HEK293 (cell line): ENCODE results near the gene VSTM2A.

Experiments used
- ZNF10 ChIP-seq: fragments of 450-650 bp; formaldehyde crosslinking; IDR thresholded peaks from 2 replicates; pipeline ENCODE4 v1.5.1; 2017; ENCODE audit warnings: missing biosample characterization, missing genetic modification characterization
- ZNF138 ChIP-seq: fragments of 450-650 bp; formaldehyde crosslinking; IDR thresholded peaks from 2 replicates; pipeline ENCODE4 v1.5.1; 2016; ENCODE audit warnings: missing biosample characterization, missing genetic modification characterization, borderline replicate concordance
- ZNF274 ChIP-seq, 2 experiments: fragments of 200-500 bp in 1 of 2; fragments of 450-650 bp in 1 of 2; sonication (Bioruptor generic) in 1 of 2; formaldehyde crosslinking in 1 of 2; IDR thresholded peaks; 2 replicates each; pipeline versions ENCODE4 v1.5.1 to v1.6.1; 2014 to 2016; ENCODE audit warnings: borderline replicate concordance in 1 of 2, inconsistent platforms in 1 of 2, low read length in 1 of 2, missing biosample characterization in 1 of 2, missing genetic modification characterization in 1 of 2
- ZNF501 ChIP-seq: fragments of 450-650 bp; formaldehyde crosslinking; IDR thresholded peaks from 2 replicates; pipeline ENCODE4 v1.5.1; 2016; ENCODE audit warnings: missing biosample characterization, missing genetic modification characterization
- TF ChIP-seq, protein P1 (sequence below): fragments of 450-650 bp; formaldehyde crosslinking; IDR thresholded peaks from 2 replicates; pipeline ENCODE4 v1.5.1; 2016; ENCODE audit warnings: missing biosample characterization, missing genetic modification characterization
- TF ChIP-seq, protein P2 (sequence below): fragments of 450-650 bp; formaldehyde crosslinking; IDR thresholded peaks from 2 replicates; pipeline ENCODE4 v1.5.1; 2016; ENCODE audit warnings: missing biosample characterization, missing genetic modification characterization
- TF ChIP-seq, protein P3 (sequence below): fragments of 450-650 bp; formaldehyde crosslinking; IDR thresholded peaks from 2 replicates; pipeline ENCODE4 v1.5.1; 2016; ENCODE audit warnings: missing biosample characterization, missing genetic modification characterization
- TF ChIP-seq, protein P4 (sequence below): fragments of 450-650 bp; formaldehyde crosslinking; IDR thresholded peaks from 2 replicates; pipeline ENCODE4 v1.5.1; 2017; ENCODE audit warnings: missing biosample characterization, missing genetic modification characterization
- TF ChIP-seq, protein P5 (sequence below): fragments of 450-650 bp; formaldehyde crosslinking; IDR thresholded peaks from 2 replicates; pipeline ENCODE4 v1.5.1; 2016; ENCODE audit warnings: missing biosample characterization, missing genetic modification characterization
- TF ChIP-seq, protein P6 (sequence below): fragments of 450-650 bp; formaldehyde crosslinking; IDR thresholded peaks from 2 replicates; pipeline ENCODE4 v1.5.1; 2016; ENCODE audit warnings: missing biosample characterization, missing genetic modification characterization
- TF ChIP-seq, protein P7 (sequence below): fragments of 450-650 bp; formaldehyde crosslinking; IDR thresholded peaks from 2 replicates; pipeline ENCODE4 v1.5.1; 2016; ENCODE audit warnings: missing biosample characterization, missing genetic modification characterization, borderline replicate concordance

DNA sequence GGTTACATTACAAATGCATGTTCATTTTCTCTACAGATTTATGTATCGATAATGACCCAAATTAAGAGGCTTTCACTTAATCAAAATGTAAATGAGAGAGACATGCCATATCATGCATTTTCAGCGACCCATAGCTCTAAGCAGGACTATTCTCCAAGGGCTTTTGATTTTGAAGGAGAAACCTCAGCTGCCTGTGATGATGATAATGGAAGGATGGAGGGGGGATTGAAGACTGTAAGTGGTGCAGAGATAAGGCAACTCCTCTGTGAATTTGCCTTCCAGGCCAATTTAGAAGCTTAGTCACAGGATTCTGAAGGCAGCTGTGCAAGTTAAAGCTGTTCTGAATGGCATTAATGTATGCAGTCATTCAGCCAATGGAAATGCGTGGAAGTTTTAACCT is 8.3 kb downstream of the VSTM2A start:
- no peak for TF ChIP-seq ZNF138 (tag by site-specific recombination)
- no peak for TF ChIP-seq ZNF10
- TF ChIP-seq, protein P1, sequence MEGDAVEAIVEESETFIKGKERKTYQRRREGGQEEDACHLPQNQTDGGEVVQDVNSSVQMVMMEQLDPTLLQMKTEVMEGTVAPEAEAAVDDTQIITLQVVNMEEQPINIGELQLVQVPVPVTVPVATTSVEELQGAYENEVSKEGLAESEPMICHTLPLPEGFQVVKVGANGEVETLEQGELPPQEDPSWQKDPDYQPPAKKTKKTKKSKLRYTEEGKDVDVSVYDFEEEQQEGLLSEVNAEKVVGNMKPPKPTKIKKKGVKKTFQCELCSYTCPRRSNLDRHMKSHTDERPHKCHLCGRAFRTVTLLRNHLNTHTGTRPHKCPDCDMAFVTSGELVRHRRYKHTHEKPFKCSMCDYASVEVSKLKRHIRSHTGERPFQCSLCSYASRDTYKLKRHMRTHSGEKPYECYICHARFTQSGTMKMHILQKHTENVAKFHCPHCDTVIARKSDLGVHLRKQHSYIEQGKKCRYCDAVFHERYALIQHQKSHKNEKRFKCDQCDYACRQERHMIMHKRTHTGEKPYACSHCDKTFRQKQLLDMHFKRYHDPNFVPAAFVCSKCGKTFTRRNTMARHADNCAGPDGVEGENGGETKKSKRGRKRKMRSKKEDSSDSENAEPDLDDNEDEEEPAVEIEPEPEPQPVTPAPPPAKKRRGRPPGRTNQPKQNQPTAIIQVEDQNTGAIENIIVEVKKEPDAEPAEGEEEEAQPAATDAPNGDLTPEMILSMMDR (tag by site-specific recombination): no peak
- TF ChIP-seq, protein P2, sequence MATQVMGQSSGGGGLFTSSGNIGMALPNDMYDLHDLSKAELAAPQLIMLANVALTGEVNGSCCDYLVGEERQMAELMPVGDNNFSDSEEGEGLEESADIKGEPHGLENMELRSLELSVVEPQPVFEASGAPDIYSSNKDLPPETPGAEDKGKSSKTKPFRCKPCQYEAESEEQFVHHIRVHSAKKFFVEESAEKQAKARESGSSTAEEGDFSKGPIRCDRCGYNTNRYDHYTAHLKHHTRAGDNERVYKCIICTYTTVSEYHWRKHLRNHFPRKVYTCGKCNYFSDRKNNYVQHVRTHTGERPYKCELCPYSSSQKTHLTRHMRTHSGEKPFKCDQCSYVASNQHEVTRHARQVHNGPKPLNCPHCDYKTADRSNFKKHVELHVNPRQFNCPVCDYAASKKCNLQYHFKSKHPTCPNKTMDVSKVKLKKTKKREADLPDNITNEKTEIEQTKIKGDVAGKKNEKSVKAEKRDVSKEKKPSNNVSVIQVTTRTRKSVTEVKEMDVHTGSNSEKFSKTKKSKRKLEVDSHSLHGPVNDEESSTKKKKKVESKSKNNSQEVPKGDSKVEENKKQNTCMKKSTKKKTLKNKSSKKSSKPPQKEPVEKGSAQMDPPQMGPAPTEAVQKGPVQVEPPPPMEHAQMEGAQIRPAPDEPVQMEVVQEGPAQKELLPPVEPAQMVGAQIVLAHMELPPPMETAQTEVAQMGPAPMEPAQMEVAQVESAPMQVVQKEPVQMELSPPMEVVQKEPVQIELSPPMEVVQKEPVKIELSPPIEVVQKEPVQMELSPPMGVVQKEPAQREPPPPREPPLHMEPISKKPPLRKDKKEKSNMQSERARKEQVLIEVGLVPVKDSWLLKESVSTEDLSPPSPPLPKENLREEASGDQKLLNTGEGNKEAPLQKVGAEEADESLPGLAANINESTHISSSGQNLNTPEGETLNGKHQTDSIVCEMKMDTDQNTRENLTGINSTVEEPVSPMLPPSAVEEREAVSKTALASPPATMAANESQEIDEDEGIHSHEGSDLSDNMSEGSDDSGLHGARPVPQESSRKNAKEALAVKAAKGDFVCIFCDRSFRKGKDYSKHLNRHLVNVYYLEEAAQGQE (tag by site-specific recombination): no peak
- TF ChIP-seq ZNF501 (tag by site-specific recombination): no peak
- TF ChIP-seq, protein P3, sequence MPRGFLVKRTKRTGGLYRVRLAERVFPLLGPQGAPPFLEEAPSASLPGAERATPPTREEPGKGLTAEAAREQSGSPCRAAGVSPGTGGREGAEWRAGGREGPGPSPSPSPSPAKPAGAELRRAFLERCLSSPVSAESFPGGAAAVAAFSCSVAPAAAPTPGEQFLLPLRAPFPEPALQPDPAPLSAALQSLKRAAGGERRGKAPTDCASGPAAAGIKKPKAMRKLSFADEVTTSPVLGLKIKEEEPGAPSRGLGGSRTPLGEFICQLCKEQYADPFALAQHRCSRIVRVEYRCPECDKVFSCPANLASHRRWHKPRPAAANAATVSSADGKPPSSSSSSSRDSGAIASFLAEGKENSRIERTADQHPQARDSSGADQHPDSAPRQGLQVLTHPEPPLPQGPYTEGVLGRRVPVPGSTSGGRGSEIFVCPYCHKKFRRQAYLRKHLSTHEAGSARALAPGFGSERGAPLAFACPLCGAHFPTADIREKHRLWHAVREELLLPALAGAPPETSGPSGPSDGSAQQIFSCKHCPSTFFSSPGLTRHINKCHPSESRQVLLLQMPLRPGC (tag by site-specific recombination): no peak
- TF ChIP-seq, protein P4, sequence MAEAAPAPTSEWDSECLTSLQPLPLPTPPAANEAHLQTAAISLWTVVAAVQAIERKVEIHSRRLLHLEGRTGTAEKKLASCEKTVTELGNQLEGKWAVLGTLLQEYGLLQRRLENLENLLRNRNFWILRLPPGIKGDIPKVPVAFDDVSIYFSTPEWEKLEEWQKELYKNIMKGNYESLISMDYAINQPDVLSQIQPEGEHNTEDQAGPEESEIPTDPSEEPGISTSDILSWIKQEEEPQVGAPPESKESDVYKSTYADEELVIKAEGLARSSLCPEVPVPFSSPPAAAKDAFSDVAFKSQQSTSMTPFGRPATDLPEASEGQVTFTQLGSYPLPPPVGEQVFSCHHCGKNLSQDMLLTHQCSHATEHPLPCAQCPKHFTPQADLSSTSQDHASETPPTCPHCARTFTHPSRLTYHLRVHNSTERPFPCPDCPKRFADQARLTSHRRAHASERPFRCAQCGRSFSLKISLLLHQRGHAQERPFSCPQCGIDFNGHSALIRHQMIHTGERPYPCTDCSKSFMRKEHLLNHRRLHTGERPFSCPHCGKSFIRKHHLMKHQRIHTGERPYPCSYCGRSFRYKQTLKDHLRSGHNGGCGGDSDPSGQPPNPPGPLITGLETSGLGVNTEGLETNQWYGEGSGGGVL (tag by site-specific recombination): no peak
- TF ChIP-seq, protein P5, sequence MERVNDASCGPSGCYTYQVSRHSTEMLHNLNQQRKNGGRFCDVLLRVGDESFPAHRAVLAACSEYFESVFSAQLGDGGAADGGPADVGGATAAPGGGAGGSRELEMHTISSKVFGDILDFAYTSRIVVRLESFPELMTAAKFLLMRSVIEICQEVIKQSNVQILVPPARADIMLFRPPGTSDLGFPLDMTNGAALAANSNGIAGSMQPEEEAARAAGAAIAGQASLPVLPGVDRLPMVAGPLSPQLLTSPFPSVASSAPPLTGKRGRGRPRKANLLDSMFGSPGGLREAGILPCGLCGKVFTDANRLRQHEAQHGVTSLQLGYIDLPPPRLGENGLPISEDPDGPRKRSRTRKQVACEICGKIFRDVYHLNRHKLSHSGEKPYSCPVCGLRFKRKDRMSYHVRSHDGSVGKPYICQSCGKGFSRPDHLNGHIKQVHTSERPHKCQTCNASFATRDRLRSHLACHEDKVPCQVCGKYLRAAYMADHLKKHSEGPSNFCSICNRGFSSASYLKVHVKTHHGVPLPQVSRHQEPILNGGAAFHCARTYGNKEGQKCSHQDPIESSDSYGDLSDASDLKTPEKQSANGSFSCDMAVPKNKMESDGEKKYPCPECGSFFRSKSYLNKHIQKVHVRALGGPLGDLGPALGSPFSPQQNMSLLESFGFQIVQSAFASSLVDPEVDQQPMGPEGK (tag by site-specific recombination): no peak
- TF ChIP-seq, protein P6, sequence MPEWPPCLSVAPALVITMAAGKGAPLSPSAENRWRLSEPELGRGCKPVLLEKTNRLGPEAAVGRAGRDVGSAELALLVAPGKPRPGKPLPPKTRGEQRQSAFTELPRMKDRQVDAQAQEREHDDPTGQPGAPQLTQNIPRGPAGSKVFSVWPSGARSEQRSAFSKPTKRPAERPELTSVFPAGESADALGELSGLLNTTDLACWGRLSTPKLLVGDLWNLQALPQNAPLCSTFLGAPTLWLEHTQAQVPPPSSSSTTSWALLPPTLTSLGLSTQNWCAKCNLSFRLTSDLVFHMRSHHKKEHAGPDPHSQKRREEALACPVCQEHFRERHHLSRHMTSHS (tag by site-specific recombination): no peak
- TF ChIP-seq ZNF274 (IDR thresholded peaks at IDR 0.05; ENCODE audit: low read length): no peak
- TF ChIP-seq ZNF274 (tag by site-specific recombination; IDR thresholded peaks at IDR 0.05; ENCODE audit: borderline replicate concordance): no peak
- TF ChIP-seq, protein P7, sequence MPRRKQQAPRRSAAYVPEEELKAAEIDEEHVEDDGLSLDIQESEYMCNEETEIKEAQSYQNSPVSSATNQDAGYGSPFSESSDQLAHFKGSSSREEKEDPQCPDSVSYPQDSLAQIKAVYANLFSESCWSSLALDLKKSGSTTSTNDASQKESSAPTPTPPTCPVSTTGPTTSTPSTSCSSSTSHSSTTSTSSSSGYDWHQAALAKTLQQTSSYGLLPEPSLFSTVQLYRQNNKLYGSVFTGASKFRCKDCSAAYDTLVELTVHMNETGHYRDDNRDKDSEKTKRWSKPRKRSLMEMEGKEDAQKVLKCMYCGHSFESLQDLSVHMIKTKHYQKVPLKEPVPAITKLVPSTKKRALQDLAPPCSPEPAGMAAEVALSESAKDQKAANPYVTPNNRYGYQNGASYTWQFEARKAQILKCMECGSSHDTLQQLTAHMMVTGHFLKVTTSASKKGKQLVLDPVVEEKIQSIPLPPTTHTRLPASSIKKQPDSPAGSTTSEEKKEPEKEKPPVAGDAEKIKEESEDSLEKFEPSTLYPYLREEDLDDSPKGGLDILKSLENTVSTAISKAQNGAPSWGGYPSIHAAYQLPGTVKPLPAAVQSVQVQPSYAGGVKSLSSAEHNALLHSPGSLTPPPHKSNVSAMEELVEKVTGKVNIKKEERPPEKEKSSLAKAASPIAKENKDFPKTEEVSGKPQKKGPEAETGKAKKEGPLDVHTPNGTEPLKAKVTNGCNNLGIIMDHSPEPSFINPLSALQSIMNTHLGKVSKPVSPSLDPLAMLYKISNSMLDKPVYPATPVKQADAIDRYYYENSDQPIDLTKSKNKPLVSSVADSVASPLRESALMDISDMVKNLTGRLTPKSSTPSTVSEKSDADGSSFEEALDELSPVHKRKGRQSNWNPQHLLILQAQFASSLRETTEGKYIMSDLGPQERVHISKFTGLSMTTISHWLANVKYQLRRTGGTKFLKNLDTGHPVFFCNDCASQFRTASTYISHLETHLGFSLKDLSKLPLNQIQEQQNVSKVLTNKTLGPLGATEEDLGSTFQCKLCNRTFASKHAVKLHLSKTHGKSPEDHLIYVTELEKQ (tag by site-specific recombination): no peak
